Adrenal gland (tissue), 5 donors: ENCODE data around the gene CACNA1B.

Experiments used
- POLR2A ChIP-seq, 2 donors: fragments of 450-650 bp; IDR thresholded peaks; one replicate each; pipeline ENCODE4 v1.6.1; 2017; ENCODE audit warnings: antibody characterized with exemption in 2 of 2, mild to moderate bottlenecking in 2 of 2, moderate library complexity in 1 of 2
- TF ChIP-seq, protein P1 (sequence below), 6 experiments: fragments of 450-650 bp in 4 of 6; fragments of 200-600 bp in 2 of 6; sonication (generic) in 1 of 6; IDR thresholded peaks; 1 replicate in 5 of 6; 2 replicates in 1 of 6; pipeline versions ENCODE4 v1.5.1 to v1.8.0; 2016 to 2021; ENCODE audit warnings: antibody characterized with exemption in 6 of 6, mild to moderate bottlenecking in 2 of 6, moderate library complexity in 1 of 6
- donor health status: DM: no; HTN: no; CAD: no.

GRCh38 chr9:137880976-137881530, 3.5 kb downstream of the CACNA1B start:
- TF ChIP-seq, protein P1, sequence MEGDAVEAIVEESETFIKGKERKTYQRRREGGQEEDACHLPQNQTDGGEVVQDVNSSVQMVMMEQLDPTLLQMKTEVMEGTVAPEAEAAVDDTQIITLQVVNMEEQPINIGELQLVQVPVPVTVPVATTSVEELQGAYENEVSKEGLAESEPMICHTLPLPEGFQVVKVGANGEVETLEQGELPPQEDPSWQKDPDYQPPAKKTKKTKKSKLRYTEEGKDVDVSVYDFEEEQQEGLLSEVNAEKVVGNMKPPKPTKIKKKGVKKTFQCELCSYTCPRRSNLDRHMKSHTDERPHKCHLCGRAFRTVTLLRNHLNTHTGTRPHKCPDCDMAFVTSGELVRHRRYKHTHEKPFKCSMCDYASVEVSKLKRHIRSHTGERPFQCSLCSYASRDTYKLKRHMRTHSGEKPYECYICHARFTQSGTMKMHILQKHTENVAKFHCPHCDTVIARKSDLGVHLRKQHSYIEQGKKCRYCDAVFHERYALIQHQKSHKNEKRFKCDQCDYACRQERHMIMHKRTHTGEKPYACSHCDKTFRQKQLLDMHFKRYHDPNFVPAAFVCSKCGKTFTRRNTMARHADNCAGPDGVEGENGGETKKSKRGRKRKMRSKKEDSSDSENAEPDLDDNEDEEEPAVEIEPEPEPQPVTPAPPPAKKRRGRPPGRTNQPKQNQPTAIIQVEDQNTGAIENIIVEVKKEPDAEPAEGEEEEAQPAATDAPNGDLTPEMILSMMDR (IDR thresholded peaks at IDR 0.05): no peak
- TF ChIP-seq POLR2A (IDR thresholded peaks at IDR 0.05): no peak
